ENCODE data around the gene ANKRD65.
"Not testable (repeated sequence)": the region's sequence is repeated elsewhere in the genome, so short reads cannot be mapped to it uniquely, and the experiment has no call there.

Gene ANKRD65

DNA sequence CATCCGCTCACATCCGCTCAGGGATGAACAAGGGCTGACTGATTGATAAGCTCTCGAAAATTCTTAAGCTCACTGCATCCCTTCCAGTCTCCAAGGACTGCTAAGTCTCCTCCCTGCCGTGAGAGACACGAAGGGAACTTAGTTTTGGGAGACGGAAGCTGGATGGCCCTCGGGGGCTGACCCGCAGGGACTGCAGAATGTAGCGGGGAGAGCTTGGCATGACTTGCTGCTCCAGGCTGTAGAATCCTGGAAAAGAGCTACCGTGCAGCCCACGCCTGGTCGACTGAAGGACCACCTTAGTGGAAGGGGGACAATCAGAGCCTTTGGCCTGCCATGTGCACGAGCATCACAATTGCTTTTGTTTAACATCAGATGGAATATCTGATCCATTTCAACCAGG, 5.3 kb downstream of the ANKRD65 start:
- DNase-seq (ENCODE audit: low read depth), result no peak

DNA sequence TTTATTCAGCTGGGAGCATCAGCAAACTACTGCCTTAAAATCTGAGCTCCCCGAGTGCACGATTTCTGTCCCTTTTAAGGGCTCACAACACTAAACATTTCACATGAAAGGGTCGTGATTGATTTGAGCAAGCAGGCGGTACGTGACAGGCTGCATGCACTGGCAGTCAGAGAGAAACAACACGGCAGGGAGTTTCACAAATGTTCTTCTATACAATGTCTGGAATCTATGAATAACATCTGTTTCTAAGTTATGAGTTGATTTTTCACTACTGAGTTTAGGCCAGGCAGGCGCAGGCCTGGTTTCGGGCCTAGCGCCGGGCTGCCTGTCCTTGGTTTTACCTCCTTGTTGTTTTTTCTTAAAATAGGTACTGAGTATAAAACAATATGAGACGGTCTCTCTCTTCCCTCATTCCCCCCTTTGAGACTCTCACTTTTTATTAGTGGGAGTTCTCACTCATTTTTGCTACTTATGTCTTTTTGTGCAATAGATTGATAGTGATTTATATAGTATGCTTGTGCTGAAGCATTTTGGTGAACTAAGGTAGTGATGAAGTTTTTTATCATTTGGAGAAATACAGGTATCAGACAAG, 8.7 kb downstream of the ANKRD65 start:
- DNase-seq (ENCODE audit: low read depth), result not testable (repeated sequence)

DNA sequence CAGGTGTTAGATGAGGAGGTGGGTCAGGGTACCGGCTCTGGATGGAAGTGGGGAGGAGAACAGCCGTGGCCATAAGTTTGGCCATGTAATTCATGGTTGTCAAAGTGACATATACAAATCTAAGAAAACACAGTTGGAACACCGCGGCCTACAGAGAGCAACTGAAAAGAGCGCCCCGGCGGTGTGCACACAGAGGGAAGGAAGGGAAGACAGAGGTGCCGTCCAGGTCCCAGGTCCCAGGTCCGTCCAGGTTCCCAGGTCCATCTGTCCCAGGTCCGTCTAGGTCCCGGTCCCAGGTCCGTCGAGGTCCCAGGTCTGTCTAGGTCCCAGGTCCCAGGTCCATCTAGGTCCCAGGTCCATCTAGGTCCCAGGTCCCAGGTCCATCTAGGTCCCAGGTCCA, 9.4 kb downstream of the ANKRD65 start:
- DNase-seq (ENCODE audit: low read depth), result no peak

DNA sequence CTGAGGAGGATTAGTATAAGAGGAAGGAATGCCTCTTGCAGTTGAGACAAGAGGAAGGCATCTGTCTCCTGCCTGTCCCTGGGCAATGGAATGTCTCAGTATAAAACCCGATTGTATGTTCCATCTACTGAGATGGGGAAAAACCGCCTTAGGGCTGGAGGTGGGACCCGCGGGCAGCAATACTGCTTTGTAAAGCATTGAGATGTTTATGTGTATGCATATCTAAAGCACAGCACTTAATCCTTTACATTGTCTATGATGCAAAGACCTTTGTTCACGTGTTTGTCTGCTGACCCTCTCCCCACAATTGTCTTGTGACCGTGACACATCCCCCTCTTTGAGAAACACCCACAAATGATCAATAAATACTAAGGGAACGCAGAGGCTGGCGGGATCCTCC, 10.8 kb downstream of the ANKRD65 start:
- DNase-seq (ENCODE audit: low read depth), result not testable (repeated sequence)

DNA sequence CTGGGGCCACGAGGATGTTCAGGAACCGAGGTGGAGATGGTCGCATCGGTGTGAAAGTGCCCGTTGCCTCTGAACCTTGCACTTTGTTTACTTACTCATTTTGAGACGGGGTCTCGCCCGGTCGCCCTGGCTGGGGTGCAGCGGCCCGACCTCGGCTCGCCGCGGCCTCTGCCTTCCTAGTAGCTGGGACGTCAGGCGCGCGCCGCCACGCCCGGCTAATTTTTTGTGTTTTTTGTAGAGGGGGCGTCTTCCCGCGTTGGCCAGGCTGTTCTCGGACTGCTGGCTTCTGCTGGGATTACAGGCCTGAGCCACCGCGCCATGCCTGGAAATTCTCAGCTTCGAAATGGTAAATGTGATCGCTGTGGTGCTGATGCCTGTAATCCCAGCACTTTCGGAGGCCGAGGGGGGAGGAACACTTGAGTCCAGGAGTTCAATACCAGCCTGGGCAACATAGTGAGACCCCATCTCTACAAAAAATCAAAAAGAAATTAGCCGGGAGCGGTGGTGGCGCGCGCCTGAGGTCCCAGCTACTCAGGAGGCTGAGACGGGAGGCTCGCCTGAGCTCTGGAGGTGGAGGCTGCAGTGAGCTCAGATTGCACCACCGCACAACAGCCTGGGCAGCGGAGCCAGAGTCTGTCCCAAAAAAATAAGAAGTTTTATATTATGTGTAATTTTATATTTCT, 13.3 kb downstream of the ANKRD65 start:
- DNase-seq (ENCODE audit: low read depth), result no peak

DNA sequence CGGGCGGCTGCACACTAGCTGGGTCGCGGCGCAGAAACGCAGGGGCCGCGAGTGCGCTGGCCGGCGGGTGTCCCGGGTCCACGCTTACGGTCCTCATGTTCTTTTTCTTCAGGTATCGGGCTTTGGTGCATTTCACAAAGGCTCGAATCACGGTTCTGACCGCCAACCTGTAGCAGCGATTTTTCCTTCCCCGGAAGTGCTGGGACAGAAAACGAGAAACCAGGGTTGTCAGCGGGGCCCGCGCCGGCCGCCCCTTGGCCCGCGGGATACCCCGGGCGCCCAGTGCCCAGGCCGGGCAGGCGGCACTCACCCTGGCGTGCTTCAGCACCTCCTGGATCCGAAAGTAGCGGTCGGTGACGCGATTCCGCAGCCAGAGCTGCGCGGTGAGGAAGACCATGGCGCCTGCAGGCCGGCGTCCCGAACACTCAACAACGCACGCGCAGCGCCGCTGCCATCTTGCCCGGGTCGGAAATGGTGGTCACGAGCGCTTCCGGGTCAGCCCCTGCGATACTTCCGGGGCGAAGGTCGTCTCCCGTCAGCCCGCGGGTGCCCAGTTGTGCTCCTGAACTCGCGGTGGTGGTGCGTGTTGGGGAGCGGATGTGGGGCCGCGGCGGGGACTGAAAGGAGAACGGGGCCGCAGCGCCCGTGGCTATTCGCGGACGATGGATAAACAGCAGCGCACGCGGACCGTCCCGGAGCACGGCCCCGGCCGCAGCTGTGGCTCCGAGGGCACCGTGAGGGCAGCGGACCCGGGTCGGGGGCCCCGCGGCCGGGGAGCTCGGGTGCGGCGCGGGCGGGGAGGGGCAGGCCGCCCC, 14.0 kb downstream of the ANKRD65 start, which contains the start of gene MRPL20:
TSS of gene MRPL20 (minus strand) at position 473 of the 815 bp plus-strand sequence. CDS start at position 397, 76 bp downstream.
- peak; percentile 95 for DNase-seq (ENCODE audit: low read depth)

DNA sequence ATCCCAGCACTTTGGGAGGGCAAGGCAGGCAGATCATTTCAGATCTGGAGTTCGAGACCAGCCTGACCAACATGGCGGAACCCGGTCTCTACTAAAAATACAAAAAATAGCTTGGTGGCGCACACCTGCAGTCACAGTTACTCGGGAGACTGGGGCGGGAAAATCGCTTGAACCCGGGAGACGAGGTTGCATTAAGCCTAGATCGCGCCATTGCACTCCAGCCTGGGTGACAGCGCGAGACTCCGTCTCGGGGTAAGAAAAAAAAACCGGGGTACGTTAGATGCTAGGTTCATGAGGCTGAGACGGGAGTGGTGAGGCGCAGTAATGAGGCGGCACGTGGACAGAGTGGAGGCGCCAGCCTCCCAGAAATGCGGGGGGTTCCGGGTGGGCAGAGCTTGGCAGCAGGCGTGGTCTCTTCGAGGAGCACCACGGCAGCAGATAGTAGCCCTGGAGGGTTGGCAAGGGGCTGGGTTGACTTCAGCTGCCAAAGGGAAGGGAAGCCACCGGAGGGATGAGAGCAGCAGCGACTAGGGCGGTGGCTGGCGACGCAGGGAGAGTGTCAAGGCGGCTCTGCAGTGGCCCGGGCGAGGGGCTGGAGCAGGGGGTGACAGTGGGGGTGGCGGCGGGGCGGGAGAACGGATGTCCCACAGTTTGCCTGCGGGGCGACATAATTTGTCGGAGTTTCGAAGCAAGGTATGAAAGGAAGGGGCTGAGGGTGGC, 14.8 kb downstream of the ANKRD65 start:
- no peak for DNase-seq (ENCODE audit: low read depth)

DNA sequence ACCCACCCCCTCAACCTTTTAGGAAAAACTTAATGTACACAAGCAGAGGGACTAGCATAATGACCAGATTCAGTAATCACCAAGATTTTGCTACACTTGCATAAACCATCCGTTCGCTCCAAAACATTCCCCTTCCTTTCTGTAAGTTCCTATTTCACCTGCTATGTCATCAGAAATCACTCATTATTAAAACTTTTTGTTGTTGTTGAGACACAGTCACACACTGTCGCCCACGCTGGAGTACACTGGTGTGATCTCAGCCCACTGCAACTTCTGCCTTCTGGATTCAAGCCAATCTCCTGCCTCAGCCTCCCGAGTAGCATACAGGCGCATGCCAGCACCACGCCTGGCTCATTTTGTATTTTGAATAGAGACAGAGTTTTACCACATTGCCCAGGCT, 17.4 kb downstream of the ANKRD65 start:
- DNase-seq (ENCODE audit: low read depth), result no peak

DNA sequence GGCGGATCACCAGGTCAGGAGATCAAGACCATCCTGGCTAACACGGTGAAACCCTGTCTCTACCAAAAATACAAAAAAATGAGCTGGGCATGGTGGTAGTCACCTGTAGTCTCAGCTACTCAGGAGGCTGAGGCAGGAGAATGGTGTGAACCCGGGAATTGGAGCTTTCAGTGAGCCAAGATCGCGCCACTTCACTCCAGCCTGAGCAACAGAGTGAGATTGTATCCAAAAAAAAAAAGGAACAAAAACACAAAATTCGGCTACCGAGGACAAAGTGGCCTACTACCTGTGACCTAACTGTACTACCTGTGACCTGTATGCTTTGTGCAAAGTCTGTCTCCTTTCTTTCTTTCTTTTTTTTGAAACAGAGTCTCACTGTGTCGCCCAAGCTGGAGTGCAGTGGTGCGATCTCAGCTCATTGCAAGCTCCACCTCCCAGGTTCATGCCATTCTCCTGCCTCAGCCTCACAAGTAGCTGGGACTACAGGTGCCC, 18.1 kb downstream of the ANKRD65 start:
- DNase-seq (ENCODE audit: low read depth), result not testable (repeated sequence)

DNA sequence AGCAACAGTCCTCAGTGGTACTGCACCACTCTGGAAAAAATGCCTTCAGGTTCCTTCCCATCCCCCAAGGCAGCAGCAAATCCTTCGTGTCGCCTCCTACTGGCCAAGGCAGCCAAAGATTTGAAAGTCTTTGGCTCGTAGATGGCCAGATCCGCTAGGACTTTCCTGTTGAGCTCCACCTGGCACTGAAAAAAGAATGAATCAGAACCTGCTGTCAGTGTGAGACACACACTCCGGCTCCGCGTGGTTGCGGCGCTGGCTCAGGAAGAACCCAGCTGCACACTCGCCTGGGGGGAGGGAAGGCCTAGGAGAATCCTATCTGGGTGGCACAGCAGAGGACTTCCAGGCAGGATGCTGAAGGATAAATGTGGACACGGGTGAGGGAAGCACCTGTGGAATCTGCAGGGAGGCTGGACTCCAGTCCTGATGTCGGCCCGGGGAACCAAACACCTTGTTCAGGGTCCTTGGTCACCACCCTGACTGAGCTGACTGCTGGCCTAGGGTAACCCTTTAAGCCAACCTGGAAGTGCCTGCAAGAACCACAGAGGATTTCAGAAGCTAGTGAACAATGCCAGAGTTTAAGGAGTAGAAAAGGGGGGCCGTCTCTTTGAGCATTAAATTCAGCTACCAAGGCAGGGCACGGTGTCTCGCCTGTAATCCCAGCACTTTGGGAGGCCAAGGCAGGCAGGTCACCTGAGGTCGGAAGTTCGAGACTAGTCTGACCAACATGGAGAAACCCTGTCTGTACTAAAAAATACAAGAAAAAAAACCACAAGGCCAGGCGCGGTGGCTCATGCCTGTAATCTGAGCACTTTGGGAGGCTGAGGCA, 18.8 kb downstream of the ANKRD65 start:
- no peak for DNase-seq (ENCODE audit: low read depth)

DNA sequence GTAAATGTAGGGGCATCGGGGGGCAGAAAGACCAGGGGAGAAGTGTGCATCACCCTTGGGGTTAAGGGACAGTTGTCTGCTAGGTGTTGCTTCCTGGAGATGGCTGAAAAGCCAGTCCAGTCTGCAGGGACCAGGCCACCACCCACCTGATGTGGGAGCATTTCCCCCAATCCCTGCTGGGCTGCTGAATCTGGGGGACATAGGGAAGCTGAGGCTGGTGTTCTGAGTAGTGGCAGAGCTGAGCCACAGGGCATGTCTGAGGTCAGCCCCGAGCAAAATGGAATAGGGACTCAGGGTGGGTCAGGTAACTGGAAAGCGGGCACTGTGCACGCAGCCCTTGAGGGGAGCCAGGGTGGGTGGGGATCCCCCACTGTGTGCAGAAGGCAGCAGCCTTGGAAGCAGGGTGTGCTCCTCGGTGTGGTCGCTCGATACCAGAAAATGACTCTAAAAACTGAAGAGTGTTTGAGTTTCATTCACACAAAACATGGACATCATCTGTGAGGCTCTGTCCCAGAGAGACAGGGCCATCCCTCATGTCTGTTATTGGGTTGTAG, 19.5 kb downstream of the ANKRD65 start:
- DNase-seq (ENCODE audit: low read depth), result no peak

DNA sequence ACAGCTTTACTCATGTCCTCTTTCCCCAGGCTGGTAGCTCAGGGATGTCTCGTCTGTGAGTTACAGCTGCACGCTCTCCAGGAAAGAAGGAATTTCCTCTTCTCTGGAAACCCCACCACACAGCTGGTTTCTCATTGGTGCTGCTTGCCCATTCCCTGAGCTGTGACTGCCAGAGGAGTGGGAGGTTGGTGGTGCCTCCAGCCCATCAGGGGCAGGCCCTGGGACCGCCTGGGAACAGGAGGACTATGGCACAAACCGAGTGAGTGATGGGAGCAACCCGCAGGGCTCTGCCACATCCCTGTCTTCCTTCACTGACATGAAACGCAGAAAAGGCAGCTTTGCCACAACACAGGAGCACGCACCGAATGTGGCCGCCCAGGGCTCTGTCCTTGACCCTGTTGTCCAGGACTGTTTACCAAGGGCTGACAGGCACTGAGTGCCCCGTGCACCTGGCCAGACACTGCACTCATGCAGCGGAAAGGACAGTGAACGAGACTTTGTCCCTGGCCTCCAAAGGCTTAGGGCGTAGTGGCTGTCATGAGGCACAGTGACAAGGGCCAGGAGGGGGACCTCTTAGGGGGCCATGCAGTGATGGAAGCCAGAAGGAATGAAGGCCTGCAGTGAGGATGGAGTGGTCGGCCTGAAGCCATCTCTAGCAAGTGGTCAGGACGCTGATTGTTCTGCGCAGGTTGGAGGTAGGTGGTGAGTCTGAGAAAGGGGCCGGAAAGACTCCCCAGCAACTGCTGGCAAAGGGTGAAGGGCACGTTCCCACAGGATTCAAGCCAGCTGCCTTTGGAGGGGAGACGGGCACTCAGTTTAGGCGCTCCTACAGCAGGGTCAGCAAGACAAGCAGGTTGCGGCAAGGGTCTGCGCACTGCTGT, 20.3 kb downstream of the ANKRD65 start:
- DNase-seq (ENCODE audit: low read depth), result no peak

DNA sequence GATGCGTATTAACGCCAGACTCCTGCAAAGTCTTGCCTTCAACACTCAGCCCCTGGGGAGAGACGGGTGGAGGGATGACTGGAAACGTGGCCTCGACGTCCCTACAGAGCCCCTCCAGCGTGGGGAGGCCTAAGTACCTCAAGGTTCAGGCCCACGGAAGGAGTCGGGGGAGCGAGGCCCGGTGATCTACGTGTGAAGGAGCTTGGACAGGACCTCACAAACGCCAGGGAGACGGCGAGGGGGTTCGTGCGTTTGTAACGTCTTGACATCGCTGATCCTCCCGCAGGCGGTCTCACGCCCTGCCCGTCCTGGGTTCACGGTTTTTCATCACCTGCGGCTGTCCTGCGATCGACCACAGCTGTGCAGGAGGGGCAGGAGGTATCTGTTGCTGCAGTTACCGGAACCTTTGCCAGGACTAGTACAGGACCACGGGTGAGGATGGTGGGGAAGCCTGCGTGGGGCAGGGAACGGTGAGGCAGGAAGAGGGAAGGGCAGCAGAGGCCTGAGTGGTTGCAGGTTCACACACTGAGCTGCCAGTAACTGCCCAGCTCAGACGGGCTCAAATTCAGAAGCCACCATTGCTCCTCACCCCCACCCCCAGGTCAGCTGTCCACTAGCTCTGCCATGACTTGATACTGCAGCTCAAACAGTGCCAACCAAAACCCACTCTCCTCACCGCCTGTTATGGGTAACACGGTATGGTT, 21.1 kb downstream of the ANKRD65 start:
- no peak for DNase-seq (ENCODE audit: low read depth)

DNA sequence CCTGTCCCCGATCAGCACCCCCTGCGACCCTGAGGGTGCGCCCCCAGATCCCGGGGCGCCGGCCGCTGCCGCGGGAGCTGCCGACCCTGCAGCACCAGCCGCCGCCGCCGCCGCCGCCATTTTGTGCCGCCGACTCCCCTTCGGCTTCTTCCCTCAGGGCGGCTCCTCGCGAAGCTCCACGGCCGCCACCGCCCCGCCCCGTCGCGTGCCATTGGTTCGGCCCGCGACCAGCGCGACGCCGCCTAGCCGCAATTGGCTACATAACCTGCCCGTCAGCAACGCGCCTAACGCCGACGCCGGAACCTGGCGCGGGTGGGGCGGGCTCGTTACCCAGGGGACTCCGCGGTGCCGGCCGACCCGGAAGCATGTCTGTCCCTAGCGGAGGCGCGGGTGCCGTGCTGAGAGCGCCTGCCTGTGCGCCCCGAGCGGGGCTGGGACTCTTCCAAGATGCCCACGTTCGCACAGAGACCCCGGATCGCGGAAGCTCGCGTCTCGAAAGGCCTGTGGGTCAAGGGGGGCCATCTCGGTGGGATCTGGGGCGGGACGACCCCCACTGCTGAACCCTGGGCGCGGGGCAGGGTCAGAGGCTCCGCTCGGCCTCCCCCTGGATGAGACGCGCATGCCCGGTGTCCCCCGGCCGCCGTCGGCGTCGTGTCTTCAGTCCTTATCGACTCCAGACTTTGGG, 21.7 kb downstream of the ANKRD65 start, which contains the start of gene CCNL2:
TSS of gene CCNL2 (minus strand) at position 149 of the 685 bp plus-strand sequence. CDS start at position 120, 29 bp downstream.
- DNase-seq (ENCODE audit: low read depth), result peak; percentile 98

DNA sequence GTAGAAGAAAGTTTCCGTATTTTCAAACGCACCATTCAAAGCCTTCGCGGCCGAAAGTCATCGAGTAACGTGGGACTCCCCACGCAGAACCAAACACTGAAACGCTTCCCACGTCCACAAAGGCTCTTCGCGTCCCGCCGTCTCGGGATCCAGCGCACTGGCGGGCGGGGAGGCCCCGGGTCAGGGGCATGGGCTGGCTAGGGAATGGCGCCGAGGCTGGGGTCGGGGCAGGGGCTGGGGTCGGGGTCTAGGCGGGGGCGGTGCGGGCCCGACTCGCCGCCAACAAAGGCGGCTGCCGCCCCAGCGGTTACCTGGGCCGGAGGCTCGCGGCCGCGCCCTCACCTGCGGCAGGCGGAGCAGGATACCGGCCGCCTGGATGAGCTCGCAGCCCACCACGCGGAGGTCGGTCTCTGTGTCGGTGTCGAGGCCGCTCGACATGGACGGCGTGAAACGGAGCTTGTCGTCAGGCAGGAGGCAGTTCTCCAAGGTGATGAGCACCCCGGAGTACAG, 22.3 kb downstream of the ANKRD65 start:
- DNase-seq (ENCODE audit: low read depth), result no peak

DNA sequence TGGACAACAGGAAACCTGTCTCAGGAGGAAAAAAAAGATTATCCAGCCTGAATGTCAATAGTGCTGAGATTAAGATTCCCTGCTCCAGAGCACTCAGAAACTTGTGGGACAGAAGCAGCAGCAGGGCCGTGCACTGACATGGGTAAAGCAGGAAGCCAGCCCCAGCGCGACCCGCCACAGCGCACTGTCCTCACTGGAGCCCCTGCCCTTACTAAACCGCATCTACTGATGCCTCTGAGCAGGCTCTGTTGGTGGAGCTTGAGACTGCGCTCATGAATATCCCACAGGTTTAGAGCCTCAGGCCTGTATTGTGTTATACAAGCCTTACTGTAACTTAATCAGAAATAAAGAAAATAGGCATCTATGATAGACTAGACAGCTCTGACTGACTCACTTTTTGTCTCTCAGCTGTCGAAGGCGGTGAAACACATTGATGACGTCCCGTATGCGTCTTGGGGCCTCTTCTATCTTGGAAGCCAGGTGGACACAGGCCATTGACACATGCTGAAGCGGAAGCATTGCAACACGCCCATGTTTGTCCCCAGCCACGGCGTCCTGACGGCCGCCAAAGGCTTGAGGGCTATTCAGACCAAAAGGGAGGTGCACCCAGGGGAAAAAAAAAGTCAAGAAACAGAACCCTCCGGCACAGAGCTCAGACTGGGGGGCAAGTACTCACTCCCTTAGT, 23.1 kb downstream of the ANKRD65 start:
- DNase-seq (ENCODE audit: low read depth), result no peak

DNA sequence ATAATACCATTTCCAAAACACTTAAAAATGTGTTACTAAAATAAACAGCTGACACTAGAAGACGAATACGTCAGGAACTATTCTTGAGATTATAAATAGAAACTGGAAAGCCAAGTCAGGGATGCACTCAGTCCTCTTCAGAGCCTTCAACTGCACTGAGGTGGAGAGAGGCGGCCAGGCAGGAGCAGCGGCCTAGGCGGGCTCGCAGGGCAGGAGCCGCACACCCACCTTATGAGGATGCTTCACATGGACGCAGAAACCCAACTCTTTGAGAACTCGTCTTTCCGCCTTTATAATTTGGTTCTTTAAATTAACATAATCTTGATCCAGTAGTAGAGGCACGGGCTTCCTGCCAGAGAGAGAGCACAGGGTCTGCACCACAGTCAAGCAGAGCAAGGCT, 25.9 kb downstream of the ANKRD65 start:
- no peak for DNase-seq (ENCODE audit: low read depth)

DNA sequence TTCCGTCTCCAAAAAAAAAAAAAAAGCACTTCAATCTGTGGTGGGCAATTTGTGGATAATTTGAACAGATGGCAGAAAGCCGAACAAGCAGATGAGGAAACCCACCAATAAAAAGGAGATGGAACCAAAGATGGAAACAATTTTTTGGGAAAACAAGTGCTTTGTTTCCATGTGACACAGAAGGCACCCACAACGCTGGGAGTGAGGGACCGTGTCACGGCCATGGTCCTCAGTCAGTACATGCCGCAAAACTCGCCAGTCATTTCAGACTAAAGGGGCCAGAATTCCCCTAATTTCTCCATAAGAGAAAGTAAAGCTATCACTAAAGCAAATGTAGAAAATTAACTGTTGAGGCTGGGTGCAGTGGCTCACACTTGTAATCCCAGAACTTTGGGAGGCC, 27.0 kb downstream of the ANKRD65 start:
- no peak for DNase-seq (ENCODE audit: low read depth)
